Endothelial cell of umbilical vein (primary cell): ENCODE measurements around the gene PDSS2.

Experiments
- EZH2 ChIP-seq: IDR thresholded peaks from 2 replicates; pipeline ENCODE4 v1.6.1; 2012; ENCODE audit warnings: borderline replicate concordance, low read depth, mild to moderate bottlenecking, moderate library complexity, low read length, inconsistent platforms; ENCODE audit not compliant: severe bottlenecking
- TF ChIP-seq, protein P1 (sequence below), 2 donors: IDR thresholded peaks; 1 replicate in 1 of 2; 2 replicates in 1 of 2; pipeline ENCODE4 v1.5.1; 2011; ENCODE audit warnings: low read length in 2 of 2, mild to moderate bottlenecking in 2 of 2, moderate library complexity in 2 of 2, control low read depth in 1 of 2, inconsistent platforms in 1 of 2, low read depth in 1 of 2; ENCODE audit not compliant: insufficient read depth in 1 of 2; ENCODE audit errors: extremely low read depth in 1 of 2

DNA sequence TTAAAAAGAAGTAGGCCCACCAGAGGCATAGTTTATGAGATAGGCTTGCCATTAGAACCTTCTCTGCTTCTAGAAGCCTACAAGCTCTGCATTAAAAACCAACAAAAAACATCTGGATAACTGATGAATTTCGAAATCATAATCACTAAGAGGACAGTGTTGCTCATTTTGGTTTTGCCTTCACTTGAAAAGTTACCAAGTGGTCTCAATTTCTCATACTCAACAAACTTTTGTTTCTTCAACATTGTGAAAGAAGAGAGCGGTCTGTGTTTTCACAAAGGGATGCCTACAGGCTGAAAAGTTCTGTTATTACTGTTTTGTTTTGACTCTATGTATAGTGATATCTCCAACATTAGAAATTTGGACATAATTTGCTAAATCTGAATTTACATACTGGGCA, 98.9 kb downstream of the PDSS2 start:
- TF ChIP-seq, protein P1, sequence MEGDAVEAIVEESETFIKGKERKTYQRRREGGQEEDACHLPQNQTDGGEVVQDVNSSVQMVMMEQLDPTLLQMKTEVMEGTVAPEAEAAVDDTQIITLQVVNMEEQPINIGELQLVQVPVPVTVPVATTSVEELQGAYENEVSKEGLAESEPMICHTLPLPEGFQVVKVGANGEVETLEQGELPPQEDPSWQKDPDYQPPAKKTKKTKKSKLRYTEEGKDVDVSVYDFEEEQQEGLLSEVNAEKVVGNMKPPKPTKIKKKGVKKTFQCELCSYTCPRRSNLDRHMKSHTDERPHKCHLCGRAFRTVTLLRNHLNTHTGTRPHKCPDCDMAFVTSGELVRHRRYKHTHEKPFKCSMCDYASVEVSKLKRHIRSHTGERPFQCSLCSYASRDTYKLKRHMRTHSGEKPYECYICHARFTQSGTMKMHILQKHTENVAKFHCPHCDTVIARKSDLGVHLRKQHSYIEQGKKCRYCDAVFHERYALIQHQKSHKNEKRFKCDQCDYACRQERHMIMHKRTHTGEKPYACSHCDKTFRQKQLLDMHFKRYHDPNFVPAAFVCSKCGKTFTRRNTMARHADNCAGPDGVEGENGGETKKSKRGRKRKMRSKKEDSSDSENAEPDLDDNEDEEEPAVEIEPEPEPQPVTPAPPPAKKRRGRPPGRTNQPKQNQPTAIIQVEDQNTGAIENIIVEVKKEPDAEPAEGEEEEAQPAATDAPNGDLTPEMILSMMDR (IDR thresholded peaks at IDR 0.05; ENCODE audit: extremely low read depth in 1 of 2, insufficient read depth in 1 of 2, low read depth in 1 of 2, low read length in 2 of 2): no peak
- TF ChIP-seq EZH2: no peak
